ENCODE results near the gene GSDMA. TPM values are rescaled to one million over a fixed set of nuclear protein-coding genes. Genes with fewer than 3 reads are reported as not detected.
"Not testable (repeated sequence)": the region's sequence is repeated elsewhere in the genome, so short reads cannot be mapped to it uniquely, and the experiment has no call there.

The GSDMA gene
- total RNA-seq, 1 donor from 2014 or later, result 0.29 TPM

- ATAC-seq, result peak; percentile 40
- TF ChIP-seq, protein P1, sequence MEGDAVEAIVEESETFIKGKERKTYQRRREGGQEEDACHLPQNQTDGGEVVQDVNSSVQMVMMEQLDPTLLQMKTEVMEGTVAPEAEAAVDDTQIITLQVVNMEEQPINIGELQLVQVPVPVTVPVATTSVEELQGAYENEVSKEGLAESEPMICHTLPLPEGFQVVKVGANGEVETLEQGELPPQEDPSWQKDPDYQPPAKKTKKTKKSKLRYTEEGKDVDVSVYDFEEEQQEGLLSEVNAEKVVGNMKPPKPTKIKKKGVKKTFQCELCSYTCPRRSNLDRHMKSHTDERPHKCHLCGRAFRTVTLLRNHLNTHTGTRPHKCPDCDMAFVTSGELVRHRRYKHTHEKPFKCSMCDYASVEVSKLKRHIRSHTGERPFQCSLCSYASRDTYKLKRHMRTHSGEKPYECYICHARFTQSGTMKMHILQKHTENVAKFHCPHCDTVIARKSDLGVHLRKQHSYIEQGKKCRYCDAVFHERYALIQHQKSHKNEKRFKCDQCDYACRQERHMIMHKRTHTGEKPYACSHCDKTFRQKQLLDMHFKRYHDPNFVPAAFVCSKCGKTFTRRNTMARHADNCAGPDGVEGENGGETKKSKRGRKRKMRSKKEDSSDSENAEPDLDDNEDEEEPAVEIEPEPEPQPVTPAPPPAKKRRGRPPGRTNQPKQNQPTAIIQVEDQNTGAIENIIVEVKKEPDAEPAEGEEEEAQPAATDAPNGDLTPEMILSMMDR (IDR thresholded peaks at IDR 0.05), result no peak
- H3K4me3 ChIP-seq, result no peak overlapping the region
Measured at GRCh38 chr17:39943702-39944392, 19.0 kb upstream of the GSDMA start.

DNA sequence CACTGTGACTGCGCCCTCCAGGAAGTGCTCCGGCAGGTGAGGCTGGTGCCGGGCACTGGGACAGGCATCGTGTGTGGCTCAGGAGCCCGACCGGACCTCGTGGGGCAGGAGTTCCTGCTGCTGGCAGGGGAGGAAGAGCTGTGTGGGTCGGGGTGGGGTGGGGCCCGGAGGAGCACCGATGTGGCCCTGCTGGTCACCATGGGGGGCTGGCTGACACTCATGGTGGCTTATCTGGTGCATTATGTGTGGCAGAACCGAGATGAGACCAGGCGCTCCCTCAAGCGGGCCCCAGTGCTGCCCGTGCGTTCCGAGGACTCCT is 18.5 kb upstream of the GSDMA start:
- ATAC-seq, result peak; percentile 7
- no peak for DNase-seq
- intact Hi-C loops (cut with DNase I), result no loop called here

More at GRCh38 chr17:39943702-39944392, 19.0 kb upstream of the GSDMA start:
- no peaks in the 10 kb centered on the region for H3K36me3 ChIP-seq
- peak; percentile 73 for DNase-seq
- H3K9me3 ChIP-seq, result no peaks in the 10 kb centered on the region
- intact Hi-C loops (cut with DNase I), result no loop called here
- no peaks in the 10 kb centered on the region for H3K4me1 ChIP-seq
- H3K27me3 ChIP-seq, result no peaks in the 10 kb centered on the region
- no peak overlapping the region for H3K27ac ChIP-seq

DNA sequence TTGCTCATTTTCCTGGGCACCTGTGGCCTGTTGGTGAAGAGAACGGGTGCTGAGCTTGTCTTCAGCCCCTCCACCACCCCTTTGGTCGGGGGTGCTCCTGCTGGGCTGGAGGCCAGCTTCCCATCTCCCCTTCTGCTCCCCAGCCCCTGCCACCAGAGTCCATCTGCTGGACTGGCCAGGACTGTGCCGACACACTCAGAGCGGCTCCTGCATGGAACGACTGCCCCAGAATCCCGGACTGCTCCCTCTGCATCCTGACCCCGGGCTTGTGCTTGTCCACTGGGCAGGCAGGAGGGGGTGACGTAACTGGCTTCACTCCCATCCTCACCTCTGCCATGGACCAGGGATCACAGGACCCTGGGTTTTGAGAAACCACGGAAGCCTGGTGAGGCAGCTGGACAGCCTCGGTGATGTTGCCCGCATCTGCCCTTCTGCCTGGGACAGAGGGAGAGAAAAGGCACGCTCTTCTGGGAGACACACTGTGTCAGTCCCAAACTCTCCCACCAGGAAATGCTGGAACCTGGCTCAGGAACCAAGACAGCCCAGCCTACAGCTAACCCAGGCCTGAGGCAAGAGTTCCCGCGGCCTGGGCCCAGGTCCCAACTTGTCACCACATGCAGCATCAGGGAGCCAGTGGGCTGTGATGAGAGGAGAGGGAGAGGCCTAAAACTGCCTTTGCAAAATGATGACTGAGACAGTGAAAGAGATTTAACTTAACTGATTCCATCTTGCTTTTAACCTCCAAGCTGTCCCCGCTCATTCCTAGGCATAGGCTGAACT is 16.1 kb upstream of the GSDMA start:
- Histone ChIP-seq H3K27me3 (no peaks in the 10 kb centered on the region), H3K36me3 (no peaks in the 10 kb centered on the region), H3K27ac (no peak overlapping the region), H3K4me3 (no peak overlapping the region), H3K9me3 (no peaks in the 10 kb centered on the region), H3K4me1 (no peaks in the 10 kb centered on the region)
- intact Hi-C loops (cut with DNase I), result no loop called here
- no peak for ATAC-seq
- TF ChIP-seq, protein P1 (IDR thresholded peaks at IDR 0.05), result no peak
- no peak for DNase-seq

More for the DNA sequence above, 18.5 kb upstream of the GSDMA start:
- Histone ChIP-seq H3K9me3 (no peaks in the 10 kb centered on the region), H3K27me3 (no peaks in the 10 kb centered on the region), H3K36me3 (no peaks in the 10 kb centered on the region), H3K27ac (no peak overlapping the region), H3K4me3 (no peak overlapping the region), H3K4me1 (no peaks in the 10 kb centered on the region)
- TF ChIP-seq, protein P1 (IDR thresholded peaks at IDR 0.05), result no peak

DNA sequence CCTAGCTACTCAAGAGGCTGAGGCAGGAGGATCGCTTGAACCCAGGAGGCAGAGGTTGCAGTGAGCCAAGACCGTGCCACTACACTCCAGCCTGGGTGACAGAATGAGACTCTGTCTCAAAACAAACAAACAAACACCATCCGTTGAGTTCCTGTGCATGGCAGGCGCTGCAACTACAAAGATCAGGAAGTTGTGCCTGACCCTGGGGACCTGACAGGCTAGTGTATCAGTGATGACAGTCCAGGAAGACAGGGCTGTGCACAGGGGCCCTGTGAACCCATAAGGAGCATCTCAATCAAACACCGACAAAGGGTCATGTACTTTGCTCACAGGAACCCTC is 14.3 kb upstream of the GSDMA start:
- H3K9me3 ChIP-seq; ATAC-seq; H3K36me3 ChIP-seq; DNase-seq; H3K27me3 ChIP-seq; intact Hi-C loops (cut with DNase I); H3K4me1 ChIP-seq; H3K4me3 ChIP-seq: not testable (repeated sequence)
- peak overlapping the region; percentile 72 for H3K27ac ChIP-seq

DNA sequence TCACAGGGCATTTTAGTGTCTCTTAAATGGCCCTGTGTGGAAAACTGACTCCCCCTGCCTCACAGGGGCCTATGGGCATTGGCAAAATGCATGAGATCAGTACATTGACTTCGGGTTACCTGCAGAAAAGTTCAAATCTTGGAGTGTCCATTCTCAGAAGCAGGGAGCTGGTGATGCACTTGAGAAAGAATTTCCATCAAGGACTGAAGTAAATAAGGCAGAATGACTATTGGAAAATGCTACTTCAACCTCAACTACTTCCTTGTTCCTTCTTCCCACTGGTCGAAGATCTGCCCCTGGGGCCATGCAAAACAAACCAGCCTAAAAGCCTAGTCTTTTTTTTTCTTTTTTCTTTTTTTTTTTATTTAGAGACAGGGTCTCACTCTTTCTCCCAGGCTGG is 13.8 kb upstream of the GSDMA start:
- ATAC-seq (no peak), DNase-seq (no peak)
- TF ChIP-seq, protein P1 (IDR thresholded peaks at IDR 0.05), result no peak
- Histone ChIP-seq H3K4me3 (no peak overlapping the region), H3K27me3 (no peaks in the 10 kb centered on the region), H3K4me1 (peaks cover 7% of the 10 kb centered on the region), H3K9me3 (no peaks in the 10 kb centered on the region), H3K36me3 (no peaks in the 10 kb centered on the region), H3K27ac (peak overlapping the region; percentile 72)
- intact Hi-C loops (cut with DNase I), result no loop called here

GRCh38 chr17:39950871-39951348 is 11.9 kb upstream of the GSDMA start:
- Histone ChIP-seq H3K4me3 (no peak overlapping the region), H3K27ac (no peak overlapping the region), H3K4me1 (peaks cover 7% of the 10 kb centered on the region), H3K27me3 (no peaks in the 10 kb centered on the region), H3K9me3 (no peaks in the 10 kb centered on the region), H3K36me3 (no peaks in the 10 kb centered on the region)
- TF ChIP-seq, protein P1 (IDR thresholded peaks at IDR 0.05), result no peak
- ATAC-seq (no peak), DNase-seq (no peak)
- intact Hi-C loops (cut with DNase I), result no loop called here
